Measurements from ENCODE around the gene C20orf141.

DNA sequence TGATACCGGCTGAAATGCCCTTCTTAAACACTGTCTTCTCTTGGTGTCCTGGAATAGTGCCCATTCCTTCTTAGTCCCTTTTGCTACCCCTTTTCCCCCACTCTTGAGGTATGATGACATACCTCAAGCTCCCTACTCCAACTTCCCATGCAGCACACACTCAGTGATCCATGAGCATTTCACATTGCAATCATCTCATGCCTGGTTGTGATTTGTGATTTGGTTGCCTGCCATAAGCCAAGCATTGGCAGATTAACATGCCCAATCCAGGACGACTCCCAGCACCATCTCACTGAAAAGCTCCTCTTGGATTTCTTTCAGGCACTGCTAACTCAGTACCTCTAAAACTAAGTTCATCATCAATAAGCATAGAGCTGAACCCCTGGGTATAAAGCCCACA is 43.8 kb downstream of the C20orf141 start:
- TF ChIP-seq CTCF (IDR thresholded peaks at IDR 0.05; ENCODE audit: insufficient read depth, low read length, poor library complexity, severe bottlenecking) = no peak
- TF ChIP-seq EZH2phosphoT487 (conservative IDR thresholded peaks at IDR 0.05; ENCODE audit: low read length) = no peak
